Activated naive CD8-positive, alpha-beta T cell treated with anti-CD3 and anti-CD28 coated beads, Interleukin-2, amount 50 U/mL, for 16 hours (primary cell): ENCODE data around the gene LIN37.
"Not testable (repeated sequence)": the region's sequence is repeated elsewhere in the genome, so short reads cannot be mapped to it uniquely, and the experiment has no call there.

ENCODE experiments used
- DNase-seq: peaks from one replicate; pipeline ENCODE4 v3.0.0-alpha.2; 2020; ENCODE audit warnings: low read depth, low spot score

Gene LIN37

GRCh38 chr19:35719402-35720162, 28.8 kb upstream of the LIN37 start:
- no peak for DNase-seq

- DNase-seq = no peak
These were observed 28.2 kb upstream of the LIN37 start for GRCh38 chr19:35720163-35720524.

- DNase-seq = no peak
These were observed 27.7 kb upstream of the LIN37 start for GRCh38 chr19:35720648-35721047.

- no peak for DNase-seq
These were observed 27.0 kb upstream of the LIN37 start for GRCh38 chr19:35721374-35721773.

GRCh38 chr19:35722461-35722860, 25.9 kb upstream of the LIN37 start:
- DNase-seq = no peak

GRCh38 chr19:35722897-35723296, 25.5 kb upstream of the LIN37 start:
- DNase-seq = no peak

- no peak for DNase-seq
These were observed 24.7 kb upstream of the LIN37 start for GRCh38 chr19:35723671-35724070.

- not testable (repeated sequence) for DNase-seq
These were observed 24.2 kb upstream of the LIN37 start for GRCh38 chr19:35724132-35724531.

- DNase-seq = no peak
These were observed 23.8 kb upstream of the LIN37 start for GRCh38 chr19:35724560-35724959.

GRCh38 chr19:35725216-35725861, 23.0 kb upstream of the LIN37 start:
- no peak for DNase-seq

- DNase-seq = no peak
These were observed 21.1 kb upstream of the LIN37 start for GRCh38 chr19:35727053-35727955.

- DNase-seq = no peak
These were observed 20.2 kb upstream of the LIN37 start for GRCh38 chr19:35727956-35728706.

- no peak for DNase-seq
These were observed 19.4 kb upstream of the LIN37 start for GRCh38 chr19:35729021-35729420.

- DNase-seq = no peak
These were observed 18.6 kb upstream of the LIN37 start for GRCh38 chr19:35729763-35730162.

GRCh38 chr19:35730326-35730725, 18.1 kb upstream of the LIN37 start:
- no peak for DNase-seq

GRCh38 chr19:35731353-35731752, 17.0 kb upstream of the LIN37 start:
- DNase-seq = no peak

GRCh38 chr19:35731779-35732405, 16.5 kb upstream of the LIN37 start:
- DNase-seq = no peak

GRCh38 chr19:35732540-35733179, 15.7 kb upstream of the LIN37 start:
- no peak for DNase-seq

GRCh38 chr19:35733180-35734125, 14.9 kb upstream of the LIN37 start:
- DNase-seq = no peak

GRCh38 chr19:35734273-35734672, 14.1 kb upstream of the LIN37 start:
- DNase-seq = no peak
